Central memory CD8-positive, alpha-beta T cell (primary cell): Measurements from ENCODE around the gene ARPC2.

Experiments
- ATAC-seq: fragments of 150-1000 bp; cut with Tn5 transposase; replicated peaks from 2 replicates; pipeline ENCODE4 v1.10.0; 2022; ENCODE audit warnings: mild to moderate bottlenecking, moderate FRiP score, moderate number of reproducible peaks; ENCODE audit not compliant: poor library complexity, severe bottlenecking; ENCODE audit errors: extremely low read depth
- DNase-seq, 2 donors: peaks; one replicate each; pipeline ENCODE4 v3.0.0; 2021; ENCODE audit warnings: low spot score in 2 of 2
- H3K27ac Mint-ChIP-seq: one replicate; pipeline ENCODE4 v1.8.0; 2022; ENCODE audit warnings: low read depth, mild to moderate bottlenecking, moderate library complexity, mixed read lengths
- H3K27me3 Mint-ChIP-seq: one replicate; pipeline ENCODE4 v1.8.0; 2022; ENCODE audit warnings: mixed read lengths
- H3K36me3 Mint-ChIP-seq: one replicate; pipeline ENCODE4 v1.8.0; 2022; ENCODE audit warnings: mild to moderate bottlenecking, moderate library complexity, mixed read lengths; ENCODE audit not compliant: insufficient read depth
- H3K4me1 Mint-ChIP-seq: one replicate; pipeline ENCODE4 v1.8.0; 2022; ENCODE audit warnings: mixed read lengths
- H3K4me3 Mint-ChIP-seq: one replicate; pipeline ENCODE4 v1.8.0; 2022; ENCODE audit warnings: mild to moderate bottlenecking, moderate library complexity, mixed read lengths
- H3K9me3 Mint-ChIP-seq: one replicate; pipeline ENCODE4 v1.8.0; 2022; ENCODE audit warnings: mixed read lengths

ARPC2 gene

DNA sequence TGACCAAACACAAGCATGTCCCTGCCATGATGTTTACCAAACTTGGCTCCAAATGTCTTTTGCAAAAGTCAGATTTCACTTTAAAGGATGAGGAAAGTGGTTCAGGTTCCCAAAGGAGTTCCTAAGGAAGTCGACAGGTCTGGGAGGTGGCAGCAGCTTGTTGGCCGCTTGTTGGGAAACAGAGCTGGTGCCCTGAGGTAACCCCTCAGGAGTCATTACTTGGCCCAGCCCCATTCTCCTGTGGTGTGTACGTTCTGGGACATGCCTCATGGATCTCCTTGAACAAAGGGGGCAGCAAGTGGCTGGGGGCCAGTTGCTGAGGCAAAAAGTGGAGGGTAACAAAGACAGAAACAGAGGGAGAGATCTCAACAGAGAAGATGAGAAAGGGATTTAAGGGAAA, 64.5 kb downstream of the ARPC2 start:
- Mint-ChIP-seq H3K9me3 (no peaks in the 10 kb centered on the region), H3K36me3 (peaks cover 48% of the 10 kb centered on the region), H3K27ac (peak overlapping the region; percentile 90), H3K4me3 (no peak overlapping the region), H3K4me1 (peaks cover 58% of the 10 kb centered on the region), H3K27me3 (no peaks in the 10 kb centered on the region)
- no peak for ATAC-seq
- no peak for DNase-seq

GRCh38 chr2:218282173-218282991, 65.4 kb downstream of the ARPC2 start:
- H3K27ac Mint-ChIP-seq = peak overlapping the region; percentile 90
- ATAC-seq = no peak
- DNase-seq = no peak
- peaks cover 61% of the 10 kb centered on the region for H3K4me1 Mint-ChIP-seq
- H3K36me3 Mint-ChIP-seq = peaks cover 52% of the 10 kb centered on the region
- H3K4me3 Mint-ChIP-seq = peak overlapping the region; percentile 25
- no peaks in the 10 kb centered on the region for H3K27me3 Mint-ChIP-seq
- no peaks in the 10 kb centered on the region for H3K9me3 Mint-ChIP-seq

GRCh38 chr2:218284106-218284811, 67.3 kb downstream of the ARPC2 start:
- peaks cover 42% of the 10 kb centered on the region for H3K36me3 Mint-ChIP-seq
- DNase-seq (no peak), ATAC-seq (peak; percentile 22)
- peak overlapping the region; percentile 86 for H3K4me3 Mint-ChIP-seq
- H3K27ac Mint-ChIP-seq = peak overlapping the region; percentile 99
- H3K4me1 Mint-ChIP-seq = peaks cover 77% of the 10 kb centered on the region
- no peaks in the 10 kb centered on the region for H3K9me3 Mint-ChIP-seq
- no peaks in the 10 kb centered on the region for H3K27me3 Mint-ChIP-seq

GRCh38 chr2:218285604-218286003, 68.6 kb downstream of the ARPC2 start:
- peaks cover 30% of the 10 kb centered on the region for H3K36me3 Mint-ChIP-seq

GRCh38 chr2:218286570-218287459, 69.8 kb downstream of the ARPC2 start:
- H3K27ac Mint-ChIP-seq = peak overlapping the region; percentile 99
- peak overlapping the region; percentile 86 for H3K4me3 Mint-ChIP-seq
- H3K4me1 Mint-ChIP-seq = peaks cover 87% of the 10 kb centered on the region

More at GRCh38 chr2:218285604-218286003, 68.6 kb downstream of the ARPC2 start:
- ATAC-seq (no peak), DNase-seq (no peak)
- Mint-ChIP-seq H3K27me3 (no peaks in the 10 kb centered on the region), H3K4me1 (peaks cover 80% of the 10 kb centered on the region), H3K4me3 (peak overlapping the region; percentile 86), H3K27ac (peak overlapping the region; percentile 99), H3K9me3 (no peaks in the 10 kb centered on the region)

DNA sequence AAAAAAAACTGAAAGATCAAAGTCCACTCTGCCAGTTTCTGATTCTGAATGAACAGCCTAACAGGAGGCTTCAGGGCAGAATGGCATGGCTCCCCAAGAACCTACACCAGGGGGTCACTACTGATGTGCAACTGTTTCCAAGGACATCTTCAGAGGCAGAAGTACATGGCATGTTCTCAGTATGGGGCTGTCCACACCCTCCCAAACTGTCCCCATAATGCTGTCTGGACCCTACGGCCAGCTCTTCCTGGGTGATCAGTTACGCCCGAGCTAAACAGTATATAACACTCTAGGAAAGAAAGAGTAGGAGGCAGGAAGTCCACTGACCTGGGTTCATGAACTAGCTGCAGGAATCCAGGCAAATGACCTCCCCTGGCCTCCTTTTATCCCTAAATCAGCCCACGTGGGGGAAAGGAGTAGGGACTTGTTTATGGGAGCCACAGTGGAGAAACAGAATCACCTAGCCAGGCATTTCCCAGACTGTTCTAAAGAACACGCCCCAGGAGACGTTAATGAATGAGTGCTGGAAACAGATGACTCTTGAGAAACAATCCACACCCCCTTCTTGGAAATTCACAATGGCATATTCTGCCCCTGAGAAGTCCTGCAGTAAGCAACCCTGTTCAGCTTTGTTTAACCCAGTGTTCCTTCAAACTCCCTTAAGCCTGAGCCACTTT, 72.8 kb downstream of the ARPC2 start:
- H3K36me3 Mint-ChIP-seq = peaks cover 20% of the 10 kb centered on the region
- H3K4me3 Mint-ChIP-seq = peak overlapping the region; percentile 81
- ATAC-seq (no peak), DNase-seq (no peak)
- H3K4me1 Mint-ChIP-seq = peaks cover 78% of the 10 kb centered on the region
- no peaks in the 10 kb centered on the region for H3K27me3 Mint-ChIP-seq
- H3K27ac Mint-ChIP-seq = peak overlapping the region; percentile 99
- no peaks in the 10 kb centered on the region for H3K9me3 Mint-ChIP-seq

More at GRCh38 chr2:218286570-218287459, 69.8 kb downstream of the ARPC2 start:
- H3K27me3 Mint-ChIP-seq = no peaks in the 10 kb centered on the region
- DNase-seq = peak; percentile 49 to 80
- no peaks in the 10 kb centered on the region for H3K9me3 Mint-ChIP-seq
- peaks cover 23% of the 10 kb centered on the region for H3K36me3 Mint-ChIP-seq
- peak; percentile 72 for ATAC-seq

- H3K36me3 Mint-ChIP-seq = peaks cover 17% of the 10 kb centered on the region
- H3K27ac Mint-ChIP-seq = peak overlapping the region; percentile 99
- peaks cover 72% of the 10 kb centered on the region for H3K4me1 Mint-ChIP-seq
- H3K27me3 Mint-ChIP-seq = no peaks in the 10 kb centered on the region
- DNase-seq (no peak), ATAC-seq (peak; percentile 15)
- no peaks in the 10 kb centered on the region for H3K9me3 Mint-ChIP-seq
- peak overlapping the region; percentile 81 for H3K4me3 Mint-ChIP-seq
These were observed 73.6 kb downstream of the ARPC2 start for GRCh38 chr2:218290316-218291261.

DNA sequence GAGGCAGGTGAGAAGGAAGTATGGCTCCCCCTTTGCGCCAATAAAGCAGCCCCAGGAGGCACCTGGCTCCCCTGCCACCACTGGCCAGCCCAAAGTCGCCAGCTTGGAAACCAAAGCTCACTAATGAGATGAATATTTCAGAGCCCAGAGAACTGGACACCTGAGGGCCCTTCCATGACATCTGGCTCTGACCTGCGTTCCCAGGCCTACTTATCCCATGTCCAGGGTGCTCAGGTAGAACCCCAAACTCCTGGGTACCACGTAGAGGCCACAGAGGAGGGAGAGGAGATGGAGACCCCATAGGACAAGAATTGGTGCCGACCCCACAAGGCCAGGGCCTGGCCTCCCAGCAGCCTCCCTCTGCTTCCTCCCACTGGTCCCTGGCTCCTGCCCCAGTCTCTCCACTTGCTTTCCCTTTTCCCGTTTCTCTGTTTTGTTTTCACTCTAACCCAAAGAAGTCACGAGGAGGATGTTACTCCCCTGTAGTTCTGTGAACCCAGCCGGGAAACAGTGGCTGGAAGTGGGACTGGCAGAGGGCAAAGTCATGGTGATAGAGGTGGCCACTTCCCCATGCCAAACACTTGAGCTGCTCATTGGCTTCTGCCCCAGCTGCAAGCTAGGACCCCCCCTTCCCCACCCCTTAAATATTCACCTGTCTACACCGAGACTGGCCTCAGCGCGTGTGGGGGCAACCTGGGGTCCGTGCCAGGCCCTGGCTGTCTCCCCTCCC, 74.5 kb downstream of the ARPC2 start:
- H3K27me3 Mint-ChIP-seq = no peaks in the 10 kb centered on the region
- ATAC-seq = no peak

DNA sequence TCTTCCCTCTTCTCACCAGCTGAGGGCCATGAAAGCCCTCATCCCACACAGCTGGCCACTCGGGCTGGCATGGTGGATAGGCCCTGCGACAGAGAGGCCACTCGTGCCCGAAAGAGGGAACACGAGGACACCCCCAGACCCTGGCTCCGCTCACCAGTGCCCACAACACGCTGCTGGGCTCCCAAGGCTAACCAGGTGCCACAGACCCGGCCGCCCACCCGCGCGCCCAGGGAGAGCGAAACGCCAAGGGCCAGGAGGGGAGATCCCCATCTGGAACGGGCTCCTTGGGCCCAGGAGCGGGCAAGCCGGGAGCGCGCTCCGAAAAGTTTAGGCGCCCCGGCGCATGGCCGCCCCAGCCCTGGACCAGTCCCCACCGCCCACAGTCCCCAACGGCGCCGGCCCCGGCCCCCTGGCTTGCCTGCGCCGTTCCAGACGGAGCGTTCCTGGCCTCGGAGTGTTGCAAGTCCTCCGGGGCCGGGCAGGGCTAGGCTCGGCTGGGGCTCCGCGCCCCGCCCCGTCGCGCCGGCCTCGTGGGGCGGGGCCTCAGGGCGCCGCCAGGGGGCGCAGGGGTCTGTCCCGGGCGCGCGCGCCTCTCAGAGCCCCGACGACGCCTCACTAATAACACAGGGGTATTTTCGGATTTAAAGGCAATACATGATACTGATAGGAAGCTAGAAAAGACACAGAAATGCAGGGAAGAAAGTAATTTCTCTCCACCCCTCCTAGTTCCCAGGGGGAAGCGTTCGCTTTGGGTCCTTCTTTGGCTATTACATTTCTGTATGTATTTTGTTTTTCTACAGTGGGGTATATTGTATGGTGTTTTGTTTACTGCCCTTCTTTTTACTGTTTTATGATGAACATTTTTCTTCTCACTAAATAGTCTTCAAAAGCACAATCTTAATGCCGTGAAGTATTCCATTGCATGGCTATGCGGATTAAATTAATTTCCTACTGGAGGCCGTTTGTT, 75.3 kb downstream of the ARPC2 start, which contains the start of gene TMBIM1:
TSS of gene TMBIM1 (minus strand) at position 456 of the 967 bp plus-strand sequence. CDS start 10,362 bp downstream, outside the sequence.
- H3K4me1 Mint-ChIP-seq = peaks cover 55% of the 10 kb centered on the region
- no peaks in the 10 kb centered on the region for H3K27me3 Mint-ChIP-seq
- peak within 1 kb of the TSS; percentile 81 for H3K4me3 Mint-ChIP-seq
- DNase-seq = peak; percentile 73
- peak within 1 kb of the TSS; percentile 99 for H3K27ac Mint-ChIP-seq
- peaks cover 6% of the 10 kb centered on the region for H3K36me3 Mint-ChIP-seq
- H3K9me3 Mint-ChIP-seq = no peaks in the 10 kb centered on the region
- ATAC-seq = peak; percentile 88

More for the DNA sequence above, 74.5 kb downstream of the ARPC2 start:
- no peaks in the 10 kb centered on the region for H3K9me3 Mint-ChIP-seq
- H3K4me1 Mint-ChIP-seq = peaks cover 63% of the 10 kb centered on the region
- H3K4me3 Mint-ChIP-seq = peak overlapping the region; percentile 81
- H3K36me3 Mint-ChIP-seq = peaks cover 14% of the 10 kb centered on the region
- peak overlapping the region; percentile 99 for H3K27ac Mint-ChIP-seq
- DNase-seq = no peak
